Testis (tissue), 3 donors: ENCODE data around the gene ATP6V0D1. TPM values are rescaled to one million over a fixed set of nuclear protein-coding genes. Genes with fewer than 3 reads are reported as not detected.

Experiments used
- DNase-seq: peaks from one replicate; pipeline ENCODE4 v3.0.0-alpha.2; 2019
- H3K27ac ChIP-seq, 2 donors: fragments of 200-600 bp; sonication (generic); one replicate each; pipeline ENCODE4 v1.5.1; 2019
- H3K27me3 ChIP-seq: fragments of 200-600 bp; sonication (generic); one replicate; pipeline ENCODE4 v1.5.1; 2019
- H3K36me3 ChIP-seq: fragments of 200-600 bp; sonication (generic); one replicate; pipeline ENCODE4 v1.5.1; 2017; ENCODE audit warnings: low read depth; ENCODE audit errors: missing control alignments
- H3K4me1 ChIP-seq: fragments of 200-600 bp; sonication (generic); one replicate; pipeline ENCODE4 v1.5.1; 2019
- H3K4me3 ChIP-seq, 2 donors: fragments of 200-600 bp; sonication (generic); one replicate each; pipeline ENCODE4 v1.5.1; 2017 to 2019
- H3K9me3 ChIP-seq: fragments of 200-600 bp; sonication (generic); one replicate; pipeline ENCODE4 v1.5.1; 2017
- CTCF ChIP-seq, 3 experiments: fragments of 450-650 bp in 2 of 3; fragments of 200-600 bp in 1 of 3; sonication (generic) in 1 of 3; IDR thresholded peaks; one replicate each; pipeline ENCODE4 v1.5.1; 2016 to 2019; ENCODE audit warnings: antibody characterized with exemption in 3 of 3, mild to moderate bottlenecking in 2 of 3, moderate library complexity in 1 of 3
- POLR2A ChIP-seq: fragments of 450-650 bp; IDR thresholded peaks from one replicate; pipeline ENCODE4 v1.6.1; 2017; ENCODE audit warnings: antibody characterized with exemption, mild to moderate bottlenecking, moderate library complexity
- WGBS, 2 donors: methylation state at CpG; one replicate each; pipeline ENCODE4 v1.1.5; 2018; 5-methylcytosine and 5-hydroxymethylcytosine counted together
- intact Hi-C: fragments of 100-400 bp; cut with DNase I; formaldehyde crosslinking; loops from one replicate; pipeline ENCODE4 v1.15.1; 2023; ENCODE audit warnings: low total_unique reads
- polyA plus RNA-seq: library from polyadenylated mRNA; stranded (reverse); fragments of 350-450 nt; fragmentation: Illumina TruSeq; extraction: RNeasy Lipid Tissue Mini Kit (QIAGEN cat#74804); gene quantifications from one replicate; pipeline ENCODE4 v1.2.3, GENCODE V29; 2014; ENCODE audit warnings: low read depth, low replicate concordance; ENCODE audit not compliant: insufficient read depth
- total RNA-seq, 2 donors: library from RNA; depleted of rRNA; stranded (reverse); fragments of >200 nt; gene quantifications; one replicate each; pipeline ENCODE4 v1.2.3, GENCODE V29; 2016

The ATP6V0D1 gene
- total and polyA plus RNA-seq, 3 donors from 2014 or later = 95.0 to 165 (median 135) TPM

DNA sequence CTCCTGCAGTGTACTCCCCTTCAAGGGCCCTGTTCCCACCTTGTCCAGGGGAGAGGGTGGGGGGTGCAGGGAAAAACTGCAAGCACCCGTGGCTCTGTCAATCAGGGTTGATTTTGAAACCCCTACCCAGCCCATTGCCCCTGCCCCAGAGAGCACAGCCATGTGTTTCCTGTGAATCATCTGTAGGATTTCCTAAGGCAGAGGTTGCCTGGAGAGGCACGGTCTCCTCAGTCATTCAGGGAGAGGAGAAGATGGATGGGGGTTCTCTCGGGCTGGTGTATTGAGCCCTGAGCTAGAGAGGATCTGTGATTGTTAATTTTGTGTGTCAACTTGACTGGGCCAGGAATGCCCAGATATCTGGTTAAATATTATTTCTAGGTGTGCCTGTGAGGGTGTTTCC is 5.8 kb upstream of the ATP6V0D1 start:
- Histone ChIP-seq H3K27ac (peak overlapping the region in 1 of 2 donors; percentile 57), H3K9me3 (no peaks in the 10 kb centered on the region), H3K27me3 (no peaks in the 10 kb centered on the region), H3K4me1 (peaks cover 56% of the 10 kb centered on the region), H3K36me3 (no peaks in the 10 kb centered on the region), H3K4me3 (no peak overlapping the region)
- DNase-seq = no peak
- TF ChIP-seq POLR2A (no peak), CTCF (IDR thresholded peaks at IDR 0.05) (no peak)
- WGBS, 2 donors = 81 to 89% methylated on average over 3 of the region's 3 CpGs
- intact Hi-C loops = no loop called here

- intact Hi-C loops = no loop called here
- Histone ChIP-seq H3K4me1 (peaks cover 55% of the 10 kb centered on the region), H3K4me3 (no peak overlapping the region), H3K27ac (peak overlapping the region; percentile 87 to 93), H3K9me3 (no peaks in the 10 kb centered on the region), H3K27me3 (no peaks in the 10 kb centered on the region), H3K36me3 (no peaks in the 10 kb centered on the region)
- WGBS, 2 donors = 44 to 47% methylated on average over 9 to 12 of the region's 12 CpGs
- DNase-seq = peak; percentile 80
- TF ChIP-seq POLR2A = no peak
- TF ChIP-seq CTCF (IDR thresholded peaks at IDR 0.05) = no peak
Measured at GRCh38 chr16:67483731-67484525, 3.0 kb upstream of the ATP6V0D1 start.

- H3K36me3 ChIP-seq = no peaks in the 10 kb centered on the region
- no peaks in the 10 kb centered on the region for H3K9me3 ChIP-seq
- no peak for DNase-seq
- intact Hi-C loops = no loop called here
- TF ChIP-seq CTCF (IDR thresholded peaks at IDR 0.05) = no peak
- TF ChIP-seq POLR2A = no peak
- WGBS, 2 donors = 92% methylated on average over 6 of the region's 6 CpGs; no CpG with 5 or more reads in 1 of the 2 donors
- H3K4me3 ChIP-seq = peak within 1 kb of the TSS in 1 of 2 donors; percentile 87
- peaks cover 51% of the 10 kb centered on the region for H3K4me1 ChIP-seq
- H3K27me3 ChIP-seq = no peaks in the 10 kb centered on the region
- peak within 1 kb of the TSS; percentile 87 to 93 for H3K27ac ChIP-seq
Measured at GRCh38 chr16:67483150-67483549, 2.2 kb upstream of the ATP6V0D1 start, which contains the start of gene AGRP. AGRP (minus strand) TSS chr16:67483547; CDS start chr16:67483398, 149 bp downstream.

- Histone ChIP-seq H3K4me1 (peaks cover 50% of the 10 kb centered on the region), H3K9me3 (no peaks in the 10 kb centered on the region), H3K27ac (peak overlapping the region; percentile 90 to 93), H3K27me3 (no peaks in the 10 kb centered on the region), H3K36me3 (no peaks in the 10 kb centered on the region), H3K4me3 (peak overlapping the region in 1 of 2 donors; percentile 87)
- intact Hi-C loops = no loop called here
- TF ChIP-seq CTCF (IDR thresholded peaks at IDR 0.05) (no peak), POLR2A (no peak)
- 50 to 67% methylated on average over 13 to 25 of the region's 25 CpGs for WGBS, 2 donors
- no peak for DNase-seq
Measured at GRCh38 chr16:67482233-67482924, 1.4 kb upstream of the ATP6V0D1 start.
